HG02981 (cell line): ENCODE results near the gene SLC2A2.

Experiments
- ATAC-seq: cut with Tn5 transposase; IDR thresholded peaks from one replicate; pipeline ENCODE4 v1.9.1; 2021; ENCODE audit warnings: mild to moderate bottlenecking, moderate library complexity; ENCODE audit not compliant: unreplicated experiment

Gene SLC2A2

GRCh38 chr3:171038342-171038741 is 11.8 kb upstream of the SLC2A2 start:
- ATAC-seq: no peak

- no peak for ATAC-seq
These were observed 2.3 kb upstream of the SLC2A2 start for GRCh38 chr3:171028779-171029232.

- peak; percentile 71 for ATAC-seq
These were observed 1.7 kb upstream of the SLC2A2 start for GRCh38 chr3:171028025-171028778.

- no peak for ATAC-seq
These were observed 3.0 kb downstream of the SLC2A2 start for GRCh38 chr3:171023566-171023965.

- ATAC-seq: no peak
These were observed 5.1 kb downstream of the SLC2A2 start for GRCh38 chr3:171021377-171021776.

GRCh38 chr3:171018156-171018935 is 8.2 kb downstream of the SLC2A2 start:
- no peak for ATAC-seq

GRCh38 chr3:171013822-171014748 is 12.4 kb downstream of the SLC2A2 start:
- no peak for ATAC-seq

- ATAC-seq: no peak
These were observed 14.6 kb downstream of the SLC2A2 start for GRCh38 chr3:171011873-171012336.

GRCh38 chr3:171011109-171011872 is 15.2 kb downstream of the SLC2A2 start:
- no peak for ATAC-seq

GRCh38 chr3:171007316-171007715 is 19.2 kb downstream of the SLC2A2 start:
- ATAC-seq: no peak

- ATAC-seq: no peak
These were observed 20.9 kb downstream of the SLC2A2 start for GRCh38 chr3:171005648-171006047.

- peak; percentile 88 for ATAC-seq
These were observed 24.4 kb downstream of the SLC2A2 start for GRCh38 chr3:171001957-171002694.

GRCh38 chr3:171001250-171001893 is 25.1 kb downstream of the SLC2A2 start:
- no peak for ATAC-seq

- no peak for ATAC-seq
These were observed 26.2 kb downstream of the SLC2A2 start for GRCh38 chr3:171000281-171000680.

- no peak for ATAC-seq
These were observed 26.7 kb downstream of the SLC2A2 start for GRCh38 chr3:170999737-171000242.

- no peak for ATAC-seq
These were observed 28.3 kb downstream of the SLC2A2 start for GRCh38 chr3:170997961-170998913.

GRCh38 chr3:170992854-170993253 is 33.7 kb downstream of the SLC2A2 start:
- no peak for ATAC-seq

GRCh38 chr3:170991664-170992063 is 34.9 kb downstream of the SLC2A2 start:
- ATAC-seq: no peak
